Trophoblast cell (in vitro differentiated cells and primary cell): ENCODE measurements around the gene TMEM150C.

Source experiments
- DNase-seq, 2 donors: peaks; one replicate each; pipeline ENCODE4 v3.0.0-alpha.2; 2016
- H2AFZ ChIP-seq: 2 replicates; pipeline ENCODE4 v1.6.1; 2013; ENCODE audit warnings: low read length, moderate library complexity, mild to moderate bottlenecking; ENCODE audit not compliant: insufficient read depth, poor library complexity
- H2AK5ac ChIP-seq: 2 replicates; pipeline ENCODE4 v1.6.1; 2013; ENCODE audit warnings: mild to moderate bottlenecking, low read length
- H2BK120ac ChIP-seq: 2 replicates; pipeline ENCODE4 v1.6.1; 2013; ENCODE audit warnings: low read length, mild to moderate bottlenecking, moderate library complexity; ENCODE audit not compliant: insufficient read depth, poor library complexity
- H2BK12ac ChIP-seq: 2 replicates; pipeline ENCODE4 v1.6.1; 2013; ENCODE audit warnings: mild to moderate bottlenecking, low read length, moderate library complexity
- H2BK5ac ChIP-seq: 2 replicates; pipeline ENCODE4 v1.6.1; 2013; ENCODE audit warnings: low read length, low read depth, moderate library complexity, mild to moderate bottlenecking; ENCODE audit not compliant: poor library complexity
- H3K14ac ChIP-seq: 2 replicates; pipeline ENCODE4 v1.6.1; 2013; ENCODE audit warnings: mild to moderate bottlenecking, low read length
- H3K18ac ChIP-seq: 2 replicates; pipeline ENCODE4 v1.6.1; 2013; ENCODE audit warnings: mild to moderate bottlenecking, low read length
- H3K23ac ChIP-seq: 2 replicates; pipeline ENCODE4 v1.6.1; 2013; ENCODE audit warnings: low read length
- H3K27ac ChIP-seq: 2 replicates; pipeline ENCODE4 v1.5.1; 2013; ENCODE audit warnings: low read depth, mild to moderate bottlenecking, inconsistent platforms, low read length, moderate library complexity
- H3K27me3 ChIP-seq: 2 replicates; pipeline ENCODE4 v1.6.1; 2013; ENCODE audit warnings: inconsistent platforms, mild to moderate bottlenecking, low read length, moderate library complexity; ENCODE audit not compliant: insufficient read depth
- H3K36me3 ChIP-seq, 2 experiments: 1 replicate in 1 of 2; 2 replicates in 1 of 2; pipeline ENCODE4 v1.6.1; 2013; ENCODE audit warnings: low read length in 2 of 2, mild to moderate bottlenecking in 2 of 2, moderate library complexity in 1 of 2; ENCODE audit not compliant: insufficient read depth in 2 of 2, control insufficient read depth in 1 of 2
- H3K4ac ChIP-seq: 2 replicates; pipeline ENCODE4 v1.6.1; 2013; ENCODE audit warnings: low read depth, mild to moderate bottlenecking, low read length, moderate library complexity
- H3K4me1 ChIP-seq, 2 experiments: 1 replicate in 1 of 2; 2 replicates in 1 of 2; pipeline ENCODE4 v1.6.1; 2013; ENCODE audit warnings: low read length in 2 of 2, mild to moderate bottlenecking in 2 of 2, moderate library complexity in 1 of 2; ENCODE audit not compliant: insufficient read depth in 2 of 2, control insufficient read depth in 1 of 2
- H3K4me2 ChIP-seq: 2 replicates; pipeline ENCODE4 v1.6.1; 2013; ENCODE audit warnings: inconsistent platforms, mild to moderate bottlenecking, low read length, moderate library complexity
- H3K4me3 ChIP-seq: 2 replicates; pipeline ENCODE4 v1.5.1; 2013; ENCODE audit warnings: mild to moderate bottlenecking, low read depth, low read length, inconsistent platforms
- H3K79me1 ChIP-seq: one replicate; pipeline ENCODE4 v1.6.1; 2013; ENCODE audit warnings: low read length
- H3K79me2 ChIP-seq: 2 replicates; pipeline ENCODE4 v1.6.1; 2013; ENCODE audit warnings: low read length, mild to moderate bottlenecking; ENCODE audit not compliant: control insufficient read depth, insufficient read depth, poor library complexity
- H3K9ac ChIP-seq: 2 replicates; pipeline ENCODE4 v1.6.1; 2013; ENCODE audit warnings: mild to moderate bottlenecking, low read length
- H3K9me3 ChIP-seq: 2 replicates; pipeline ENCODE4 v1.6.1; 2013; ENCODE audit warnings: low read depth, mild to moderate bottlenecking, control low read depth, inconsistent platforms, low read length; ENCODE audit not compliant: insufficient read depth
- H4K12ac ChIP-seq: 2 replicates; pipeline ENCODE4 v1.6.1; 2013; ENCODE audit warnings: low read depth, mild to moderate bottlenecking, low read length, moderate library complexity
- H4K8ac ChIP-seq: 2 replicates; pipeline ENCODE4 v1.6.1; 2013; ENCODE audit warnings: low read depth, mild to moderate bottlenecking, low read length, moderate library complexity
- H4K91ac ChIP-seq: one replicate; pipeline ENCODE4 v1.6.1; 2013; ENCODE audit warnings: low read depth, mild to moderate bottlenecking, low read length, moderate library complexity
- WGBS: extraction: QIAGEN DNeasy Blood & Tissue Kit; methylation state at CpG from one replicate; pipeline ENCODE4 v1.1.7; 2013; ENCODE audit warnings: missing lambda C conversion rate; ENCODE audit not compliant: insufficient read length, insufficient coverage; ENCODE audit errors: extremely low coverage; 5-methylcytosine and 5-hydroxymethylcytosine counted together

TMEM150C gene

DNA sequence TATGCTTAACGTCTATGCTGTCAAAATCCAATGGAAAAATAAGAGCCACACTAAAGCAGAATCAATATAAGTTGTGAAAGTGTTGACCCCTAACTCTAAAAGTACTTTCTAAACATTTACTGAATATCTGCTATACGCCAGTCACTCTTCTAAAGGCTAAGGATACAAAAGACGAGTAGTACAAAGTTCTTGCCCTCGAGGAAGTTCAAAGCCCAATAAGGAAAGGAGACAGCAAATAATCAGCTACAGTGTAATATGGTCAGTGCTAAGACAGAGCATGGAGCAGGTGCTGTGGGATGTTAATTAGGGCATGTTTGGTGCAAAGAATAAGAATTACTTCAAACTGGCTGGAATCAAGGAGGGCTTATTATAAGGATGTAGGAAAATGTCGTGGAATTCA, 31.6 kb upstream of the TMEM150C start:
- Histone ChIP-seq H3K9ac (no peak overlapping the region), H3K4me2 (no peak overlapping the region), H2BK5ac (no peak overlapping the region), H3K4ac (no peak overlapping the region), H3K23ac (no peak overlapping the region), H3K79me1 (peaks cover 4% of the 10 kb centered on the region), H3K27ac (no peak overlapping the region), H3K18ac (no peak overlapping the region), H3K14ac (no peak overlapping the region), H2AK5ac (no peak overlapping the region), H4K8ac (no peak overlapping the region), H2AFZ (no peak overlapping the region), H2BK12ac (no peak overlapping the region), H3K4me1 (peaks cover 5 to 14% of the 10 kb centered on the region in 2 experiments), H3K9me3 (peaks cover 1% of the 10 kb centered on the region), H2BK120ac (no peak overlapping the region), H4K91ac (no peak overlapping the region), H3K79me2 (peaks cover 2% of the 10 kb centered on the region), H3K4me3 (no peak overlapping the region), H3K36me3 (no peaks in the 10 kb centered on the region), H4K12ac (no peak overlapping the region), H3K27me3 (no peaks in the 10 kb centered on the region)
- WGBS, result no CpG with 5 or more reads among the region's 5 CpGs
- no peak for DNase-seq

- H4K12ac ChIP-seq, result no peak overlapping the region
- no peak for DNase-seq
- H2BK5ac ChIP-seq, result no peak overlapping the region
- no peak overlapping the region for H3K23ac ChIP-seq
- no CpG with 5 or more reads among the region's 3 CpGs for WGBS
- H3K4me3 ChIP-seq, result no peak overlapping the region
- no peak overlapping the region for H2BK12ac ChIP-seq
- peaks cover 1% of the 10 kb centered on the region for H3K9me3 ChIP-seq
- no peak overlapping the region for H3K18ac ChIP-seq
- no peaks in the 10 kb centered on the region for H3K27me3 ChIP-seq
- peaks cover 2% of the 10 kb centered on the region for H3K79me2 ChIP-seq
- H3K36me3 ChIP-seq, result no peaks in the 10 kb centered on the region
- H3K14ac ChIP-seq, result no peak overlapping the region
- no peak overlapping the region for H3K9ac ChIP-seq
- H2AK5ac ChIP-seq, result no peak overlapping the region
- H2AFZ ChIP-seq, result no peak overlapping the region
- H4K8ac ChIP-seq, result no peak overlapping the region
- H3K4me2 ChIP-seq, result no peak overlapping the region
- no peak overlapping the region for H4K91ac ChIP-seq
- no peak overlapping the region for H3K4ac ChIP-seq
- H3K27ac ChIP-seq, result no peak overlapping the region
- peaks cover 8 to 16% of the 10 kb centered on the region in 2 experiments for H3K4me1 ChIP-seq
- H3K79me1 ChIP-seq, result peaks cover 4% of the 10 kb centered on the region
- H2BK120ac ChIP-seq, result no peak overlapping the region
Measured at GRCh38 chr4:82592639-82593038, 30.9 kb upstream of the TMEM150C start.

DNA sequence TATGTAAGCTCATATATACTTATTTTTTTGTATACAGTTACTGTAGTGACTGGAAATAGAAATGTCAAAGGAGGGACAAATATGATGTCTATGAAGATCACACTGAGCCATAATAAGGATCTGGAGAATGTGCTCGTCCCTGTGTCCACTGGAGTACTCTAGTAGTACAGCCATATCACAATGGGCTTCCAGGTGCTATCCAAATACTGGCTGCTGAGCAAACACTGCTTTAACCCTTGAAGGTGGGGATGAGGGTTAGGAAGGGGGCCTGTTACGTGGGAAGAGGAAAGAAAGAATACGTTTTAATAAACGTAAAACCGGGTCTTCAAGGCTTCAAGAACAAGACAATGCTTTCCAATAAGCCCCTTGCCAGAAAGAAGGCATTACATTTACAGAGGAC, 29.8 kb upstream of the TMEM150C start:
- Histone ChIP-seq H2AK5ac (no peak overlapping the region), H3K79me2 (peaks cover 2% of the 10 kb centered on the region), H3K36me3 (no peaks in the 10 kb centered on the region), H2BK120ac (no peak overlapping the region), H3K9ac (no peak overlapping the region), H4K8ac (no peak overlapping the region), H3K4me2 (no peak overlapping the region), H3K27me3 (no peaks in the 10 kb centered on the region), H3K27ac (no peak overlapping the region), H3K14ac (no peak overlapping the region), H3K18ac (no peak overlapping the region), H3K4me1 (peaks cover 8 to 16% of the 10 kb centered on the region in 2 experiments), H3K79me1 (peaks cover 4% of the 10 kb centered on the region), H3K4me3 (no peak overlapping the region), H2AFZ (no peak overlapping the region), H4K12ac (no peak overlapping the region), H3K9me3 (no peaks in the 10 kb centered on the region), H2BK5ac (no peak overlapping the region), H4K91ac (no peak overlapping the region), H2BK12ac (no peak overlapping the region), H3K4ac (no peak overlapping the region), H3K23ac (no peak overlapping the region)
- no peak for DNase-seq
- no CpG with 5 or more reads among the region's 5 CpGs for WGBS

GRCh38 chr4:82589756-82590155, 28.0 kb upstream of the TMEM150C start:
- Histone ChIP-seq H3K18ac (no peak overlapping the region), H2AK5ac (no peak overlapping the region), H3K4me1 (peaks cover 8 to 16% of the 10 kb centered on the region in 2 experiments), H2BK5ac (no peak overlapping the region), H2AFZ (no peak overlapping the region), H3K27me3 (no peaks in the 10 kb centered on the region), H2BK12ac (no peak overlapping the region), H3K79me1 (peaks cover 4% of the 10 kb centered on the region), H3K79me2 (peaks cover 2% of the 10 kb centered on the region), H2BK120ac (no peak overlapping the region), H3K4me3 (no peak overlapping the region), H3K23ac (no peak overlapping the region), H4K12ac (no peak overlapping the region), H3K27ac (no peak overlapping the region), H3K9me3 (no peaks in the 10 kb centered on the region), H3K9ac (no peak overlapping the region), H3K4ac (no peak overlapping the region), H4K91ac (no peak overlapping the region), H3K4me2 (no peak overlapping the region), H3K36me3 (no peaks in the 10 kb centered on the region), H4K8ac (no peak overlapping the region), H3K14ac (no peak overlapping the region)
- no CpG with 5 or more reads among the region's 1 CpG for WGBS
- DNase-seq, result no peak
